K562 (cell line): ENCODE results near the gene NEK2. TPM values are rescaled to one million over a fixed set of nuclear protein-coding genes. Genes with fewer than 3 reads are reported as not detected.

Experiments used
- CAMTA2 ChIP-seq: fragments of 250-450 bp; sonication (Bioruptor Pico); conservative IDR thresholded peaks from 2 replicates; pipeline ENCODE4 v1.5.1; 2022
- CHD4 ChIP-seq: fragments of 200-600 bp; sonication (generic); IDR thresholded peaks from 3 replicates; pipeline ENCODE4 v1.6.1; 2012; ENCODE audit warnings: low read depth, mild to moderate bottlenecking, mixed read lengths, low read length, inconsistent platforms; ENCODE audit not compliant: insufficient read depth, insufficient replicate concordance, poor library complexity, severe bottlenecking
- HDAC1 ChIP-seq, 2 experiments: fragments of 450-650 bp; IDR thresholded peaks; 2 replicates each; pipeline ENCODE4 v1.6.1; 2016 to 2017; ENCODE audit warnings: inconsistent platforms in 1 of 2, mild to moderate bottlenecking in 1 of 2, moderate library complexity in 1 of 2
- HMG20B ChIP-seq: fragments of 250-450 bp; sonication (Bioruptor Pico); IDR thresholded peaks from 2 replicates; pipeline ENCODE4 v1.5.0; 2021; ENCODE audit warnings: mild to moderate bottlenecking
- JUNB ChIP-seq: fragments of 450-650 bp; formaldehyde crosslinking; conservative IDR thresholded peaks from 2 replicates; pipeline ENCODE4 v1.4.0; 2020; ENCODE audit warnings: mild to moderate bottlenecking
- NFATC3 ChIP-seq: fragments of 450-650 bp; IDR thresholded peaks from 2 replicates; pipeline ENCODE4 v1.6.1; 2017; ENCODE audit warnings: mild to moderate bottlenecking
- PATZ1 ChIP-seq: fragments of 250-450 bp; sonication (Bioruptor Pico); IDR thresholded peaks from 2 replicates; pipeline ENCODE4 v1.5.0; 2020; ENCODE audit warnings: mild to moderate bottlenecking, borderline replicate concordance
- RREB1 ChIP-seq: fragments of 250-450 bp; sonication (Bioruptor Pico); IDR thresholded peaks from 2 replicates; pipeline ENCODE4 v1.4.0; 2020
- STAT5A ChIP-seq: IDR thresholded peaks from 2 replicates; pipeline ENCODE4 v1.6.1; 2012; ENCODE audit warnings: low read length, inconsistent platforms, borderline replicate concordance
- TEAD1 ChIP-seq, 2 experiments: fragments of 450-650 bp in 1 of 2; sonication (generic) in 1 of 2; formaldehyde crosslinking; IDR thresholded peaks; 2 replicates each; pipeline versions ENCODE4 v1.4.0 to v1.8.0; 2020 to 2022; ENCODE audit warnings: mild to moderate bottlenecking in 2 of 2, missing genetic modification reagents in 1 of 2
- TSC22D4 ChIP-seq: fragments of 450-650 bp; IDR thresholded peaks from 2 replicates; pipeline ENCODE4 v1.6.1; 2016; ENCODE audit warnings: missing genetic modification characterization, missing biosample characterization, control low read depth
- XRCC5 ChIP-seq: fragments of 200-400 bp; formaldehyde crosslinking; IDR thresholded peaks from 2 replicates; pipeline ENCODE4 v1.6.1; 2017; ENCODE audit warnings: low read depth, mild to moderate bottlenecking, low read length
- ZNF134 ChIP-seq: fragments of 250-450 bp; sonication (Bioruptor Pico); conservative IDR thresholded peaks from 2 replicates; pipeline ENCODE4 v1.4.0; 2020
- ZNF445 ChIP-seq: fragments of 250-450 bp; sonication (Bioruptor Pico); IDR thresholded peaks from 2 replicates; pipeline ENCODE4 v1.4.0; 2020; ENCODE audit warnings: low read depth, mild to moderate bottlenecking, moderate library complexity
- ZNF507 ChIP-seq: conservative IDR thresholded peaks from 2 replicates; pipeline ENCODE4 v1.6.1; 2017; ENCODE audit warnings: missing genetic modification characterization, missing compliant biosample characterization
- ZNF766 ChIP-seq: fragments of 200-800 bp; sonication (Bioruptor generic); conservative IDR thresholded peaks from 2 replicates; pipeline ENCODE4 v1.6.1; 2016; ENCODE audit warnings: missing genetic modification characterization, missing compliant biosample characterization
- polyA plus RNA-seq, 8 experiments: library from polyadenylated mRNA; depleted of rRNA in 4 of 8; stranded (reverse) in 5 of 8; unstranded in 3 of 8; fragments of >200 nt; fragmentation: Nextera tagmentation in 2 of 8; fragmentation: Illumina TruSeq in 1 of 8; extraction: Ambion mirVana in 2 of 8; extraction: Trizol in 1 of 8; gene quantifications; 2 replicates each; pipeline versions ENCODE4 v1.2.1 to v1.2.3, GENCODE V29; 2011 to 2014; ENCODE audit warnings: inconsistent platforms in 1 of 8, missing spikeins in 1 of 8
- total RNA-seq, 7 experiments: library from RNA; depleted of rRNA in 6 of 7; stranded (reverse); fragments of >200 nt in 6 of 7; fragmentation: Illumina TruSeq in 2 of 7; extraction: Trizol in 2 of 7; gene quantifications; 2 replicates each; pipeline versions ENCODE4 v1.2.1 to v1.2.3, GENCODE V29; 2011 to 2021; ENCODE audit warnings: low replicate concordance in 1 of 7
- TF ChIP-seq, protein P1 (sequence below), 2 experiments: IDR thresholded peaks; 2 replicates each; pipeline ENCODE4 v1.6.1; 2012; ENCODE audit warnings: improper control_type of control experiment in 2 of 2, low read depth in 2 of 2, low read length in 2 of 2, borderline replicate concordance in 1 of 2

NEK2 gene
- total and polyA plus RNA-seq, 9 of the 15 experiments (the other 6 are each of a cell fraction or from before 2014, with no cell fraction given): 30.0 to 74.7 (median 66.4) TPM

DNA sequence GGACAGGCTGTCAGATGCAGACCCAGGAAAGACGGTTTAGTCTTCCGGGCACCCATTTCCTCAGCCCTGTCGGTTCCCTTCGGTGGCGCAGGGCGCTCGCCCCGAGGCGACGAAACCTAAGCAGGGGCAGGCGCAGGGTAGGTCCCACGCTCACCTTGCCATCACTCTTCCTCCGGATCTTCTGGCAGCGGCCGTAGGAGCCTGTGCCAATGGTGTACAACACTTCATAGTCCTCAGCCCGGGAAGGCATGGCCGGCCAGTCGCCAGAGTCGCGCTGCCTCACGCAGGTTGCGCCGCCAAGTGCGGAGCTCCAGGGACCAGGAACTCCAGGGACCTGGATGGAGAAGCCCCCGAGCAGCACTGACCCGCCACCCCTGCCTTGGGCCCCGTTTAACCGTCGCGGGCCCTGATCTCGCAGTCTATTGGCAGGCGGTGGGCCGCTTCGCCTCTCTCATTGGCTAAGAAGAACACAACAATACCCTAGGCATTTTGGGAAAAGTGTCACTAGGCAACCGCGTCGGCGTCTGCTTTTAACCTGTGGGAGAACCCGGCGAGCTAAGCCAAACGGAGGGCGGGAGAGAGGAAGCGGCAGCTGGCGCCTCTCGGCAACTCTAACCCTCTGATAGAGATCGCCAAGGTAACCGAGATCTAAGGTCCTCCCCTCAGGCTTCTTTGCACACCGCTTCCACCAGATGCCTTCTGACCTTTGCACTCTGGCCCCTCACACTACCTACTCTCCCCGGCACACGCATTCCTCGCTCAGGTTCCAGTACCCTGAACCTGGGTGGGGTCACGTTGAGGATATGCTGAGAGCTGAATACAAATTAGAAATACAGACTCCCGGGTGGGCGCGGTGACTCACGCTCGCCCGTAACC, at the start of gene NEK2 (continued):
- no peak for TF ChIP-seq PATZ1 (CRISPR knock-in tag)
- TF ChIP-seq ZNF445: no peak
- TF ChIP-seq, protein P1, sequence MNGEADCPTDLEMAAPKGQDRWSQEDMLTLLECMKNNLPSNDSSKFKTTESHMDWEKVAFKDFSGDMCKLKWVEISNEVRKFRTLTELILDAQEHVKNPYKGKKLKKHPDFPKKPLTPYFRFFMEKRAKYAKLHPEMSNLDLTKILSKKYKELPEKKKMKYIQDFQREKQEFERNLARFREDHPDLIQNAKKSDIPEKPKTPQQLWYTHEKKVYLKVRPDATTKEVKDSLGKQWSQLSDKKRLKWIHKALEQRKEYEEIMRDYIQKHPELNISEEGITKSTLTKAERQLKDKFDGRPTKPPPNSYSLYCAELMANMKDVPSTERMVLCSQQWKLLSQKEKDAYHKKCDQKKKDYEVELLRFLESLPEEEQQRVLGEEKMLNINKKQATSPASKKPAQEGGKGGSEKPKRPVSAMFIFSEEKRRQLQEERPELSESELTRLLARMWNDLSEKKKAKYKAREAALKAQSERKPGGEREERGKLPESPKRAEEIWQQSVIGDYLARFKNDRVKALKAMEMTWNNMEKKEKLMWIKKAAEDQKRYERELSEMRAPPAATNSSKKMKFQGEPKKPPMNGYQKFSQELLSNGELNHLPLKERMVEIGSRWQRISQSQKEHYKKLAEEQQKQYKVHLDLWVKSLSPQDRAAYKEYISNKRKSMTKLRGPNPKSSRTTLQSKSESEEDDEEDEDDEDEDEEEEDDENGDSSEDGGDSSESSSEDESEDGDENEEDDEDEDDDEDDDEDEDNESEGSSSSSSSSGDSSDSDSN (IDR thresholded peaks at IDR 0.05; ENCODE audit: borderline replicate concordance in 1 of 2, low read depth in 2 of 2, low read length in 2 of 2): no peak
- peak; percentile 47; the same call in 1 of the 2 replicates for TF ChIP-seq ZNF134
- no peak for TF ChIP-seq ZNF507
- TF ChIP-seq HDAC1 (IDR thresholded peaks at IDR 0.05): peak; percentile 32 to 99; a peak in 3 of 4 replicates
- TF ChIP-seq JUNB: peak; percentile 77
- TF ChIP-seq TSC22D4 (tag): no peak
- TF ChIP-seq CHD4: peak; percentile 6
- no peak for TF ChIP-seq HMG20B (CRISPR knock-in tag)
- 0 out of 2 replicates have a peak, but pooled peaks have one; percentile 33 for TF ChIP-seq ZNF766 (CRISPR knock-in tag)
- peak in 1 of 2 experiments; percentile 83; a peak in 1 of 4 replicates for TF ChIP-seq TEAD1 (CRISPR knock-in tag; IDR thresholded peaks at IDR 0.05)
- TF ChIP-seq RREB1 (CRISPR knock-in tag): no peak
- peak; percentile 93 for TF ChIP-seq XRCC5
- TF ChIP-seq CAMTA2 (CRISPR knock-in tag): no peak
- 0 out of 2 replicates have a peak, but pooled peaks have one; percentile 70 for TF ChIP-seq NFATC3
- TF ChIP-seq STAT5A: peak; percentile 40; the same call in 1 of the 2 replicates
